GM12878 (cell line): Measurements from ENCODE around the gene CACNA2D3. TPM values are rescaled to one million over a fixed set of nuclear protein-coding genes. Genes with fewer than 3 reads are reported as not detected.

Source experiments
- ATAC-seq: fragments of 200-7000 bp; cut with Tn5 transposase; 3 replicates; pipeline ENCODE4 v1.9.1; 2020; ENCODE audit warnings: mild to moderate bottlenecking, moderate library complexity
- BruUV-seq: library from RNA; stranded (reverse); fragments of 400-500 nt; replicated peaks from 2 replicates; lab custom pipeline; 2021; lab: Mats Ljungman, UMichigan
- CTCF ChIA-PET: fragments of 300-600 bp; sonication (Branson Sonifier 250); formaldehyde crosslinking; extraction: SDS; loops from one replicate; lab custom pipeline; 2021; ENCODE audit warnings: inconsistent platforms; lab: Yijun Ruan, JAX
- POLR2A ChIA-PET: fragments of 350-600 bp; formaldehyde crosslinking; extraction: SDS; loops from one replicate; lab custom pipeline; 2021; ENCODE audit warnings: inconsistent platforms; lab: Charles Lee
- RAD21 ChIA-PET: fragments of 300-600 bp; sonication (Branson Sonifier 250); formaldehyde crosslinking; loops from one replicate; lab custom pipeline; 2023; ENCODE audit warnings: antibody characterized with exemption; ENCODE audit not compliant: unreplicated experiment; lab: Charles Lee
- SMC1A ChIA-PET: fragments of 300-600 bp; sonication (Branson Sonifier 250); formaldehyde crosslinking; loops from one replicate; lab custom pipeline; 2023; ENCODE audit not compliant: unreplicated experiment, uncharacterized antibody; lab: Charles Lee
- DNase-seq: peaks from one replicate; pipeline ENCODE4 v3.0.0-alpha.2; 2011; ENCODE audit warnings: low read depth, low spot score
- FAIRE-seq: peaks from 3 replicates; lab custom pipeline; 2011; peaks lifted over from hg19 to GRCh38; lab: Jason Lieb, UNC
- H2AFZ ChIP-seq: 2 replicates; pipeline ENCODE4 v1.6.0; 2011; ENCODE audit warnings: low read depth, low read length, control low read depth; ENCODE audit not compliant: control insufficient read depth
- H3K27ac ChIP-seq: 2 replicates; pipeline ENCODE4 v1.5.1; 2011; ENCODE audit warnings: control low read depth; ENCODE audit not compliant: control insufficient read depth, insufficient read depth
- H3K27me3 ChIP-seq, 2 experiments: replicated peaks in 1 of 2; 2 replicates each; pipeline versions ENCODE4 v1.6.0 to v1.6.1; 2011; ENCODE audit warnings: low read length in 1 of 2; ENCODE audit not compliant: control insufficient read depth in 2 of 2, insufficient read depth in 2 of 2
- H3K36me3 ChIP-seq, 2 experiments: 2 replicates each; pipeline ENCODE4 v1.5.1; 2011; ENCODE audit warnings: low read length in 1 of 2; ENCODE audit not compliant: control insufficient read depth in 2 of 2, insufficient read depth in 2 of 2
- H3K4me1 ChIP-seq: 2 replicates; pipeline ENCODE4 v1.6.1; 2011; ENCODE audit warnings: mild to moderate bottlenecking, low read length, moderate library complexity, mixed read lengths; ENCODE audit not compliant: control insufficient read depth, insufficient read depth
- H3K4me2 ChIP-seq: 2 replicates; pipeline ENCODE4 v1.6.0; 2011; ENCODE audit warnings: control low read depth; ENCODE audit not compliant: control insufficient read depth, insufficient read depth
- H3K4me3 ChIP-seq: fragments of 200-600 bp; sonication (generic); 2 replicates; pipeline ENCODE4 v1.5.1; 2016
- H3K79me2 ChIP-seq: 2 replicates; pipeline ENCODE4 v1.6.0; 2011; ENCODE audit warnings: low read length; ENCODE audit not compliant: control insufficient read depth, insufficient read depth
- H3K9ac ChIP-seq: 2 replicates; pipeline ENCODE4 v1.8.0; 2011; ENCODE audit warnings: low read length, control low read depth, mixed read lengths; ENCODE audit not compliant: control insufficient read depth, insufficient read depth
- H3K9me3 ChIP-seq: replicated peaks from 3 replicates; pipeline ENCODE4 v1.5.1; 2011; ENCODE audit warnings: mild to moderate bottlenecking, low read length; ENCODE audit not compliant: control insufficient read depth, insufficient read depth
- H4K20me1 ChIP-seq: 2 replicates; pipeline ENCODE4 v1.6.0; 2011; ENCODE audit not compliant: control insufficient read depth, insufficient read depth
- ATF7 ChIP-seq: fragments of 450-650 bp; IDR thresholded peaks from 2 replicates; pipeline ENCODE4 v1.6.1; 2016; ENCODE audit warnings: low read depth, mild to moderate bottlenecking
- CEBPB ChIP-seq, 2 experiments: fragments of 150-350 bp in 1 of 2; IDR thresholded peaks; 2 replicates each; pipeline ENCODE4 v1.6.1; 2012 to 2014; ENCODE audit warnings: low read depth in 2 of 2, low read length in 2 of 2, borderline replicate concordance in 1 of 2, inconsistent platforms in 1 of 2
- GATAD2B ChIP-seq: fragments of 450-650 bp; conservative IDR thresholded peaks from 2 replicates; pipeline ENCODE4 v1.6.1; 2017; ENCODE audit warnings: low read depth, mild to moderate bottlenecking, moderate library complexity
- HCFC1 ChIP-seq: fragments of 150-350 bp; IDR thresholded peaks from 2 replicates; pipeline ENCODE4 v1.6.1; 2014; ENCODE audit warnings: low read length
- HDAC6 ChIP-seq: fragments of 200-600 bp; sonication (generic); IDR thresholded peaks from one replicate; pipeline ENCODE4 v1.8.0; 2017; ENCODE audit warnings: antibody characterized with exemption; ENCODE audit not compliant: unreplicated experiment
- IKZF2 ChIP-seq, 2 experiments: fragments of 450-650 bp; IDR thresholded peaks; 2 replicates each; pipeline ENCODE4 v1.6.1; 2017; ENCODE audit warnings: mild to moderate bottlenecking in 2 of 2, moderate library complexity in 2 of 2
- NR2C1 ChIP-seq: fragments of 450-650 bp; IDR thresholded peaks from 2 replicates; pipeline ENCODE4 v1.6.1; 2017; ENCODE audit warnings: antibody characterized with exemption, mild to moderate bottlenecking, moderate library complexity
- PAX5 ChIP-seq: IDR thresholded peaks from 2 replicates; pipeline ENCODE4 v1.6.1; 2011; ENCODE audit warnings: low read depth, low read length, borderline replicate concordance
- PAX8 ChIP-seq: fragments of 450-650 bp; IDR thresholded peaks from 2 replicates; pipeline ENCODE4 v1.6.1; 2017; ENCODE audit warnings: mild to moderate bottlenecking, moderate library complexity
- SRF ChIP-seq, 2 experiments: IDR thresholded peaks; 2 replicates each; pipeline ENCODE4 v1.6.1; 2011; ENCODE audit warnings: low read depth in 2 of 2, low read length in 2 of 2, mild to moderate bottlenecking in 1 of 2, moderate library complexity in 1 of 2
- WRNIP1 ChIP-seq: IDR thresholded peaks from 2 replicates; pipeline ENCODE4 v1.6.1; 2011; ENCODE audit warnings: low read depth, low read length, improper control_type of control experiment, borderline replicate concordance
- YBX1 ChIP-seq: fragments of 450-650 bp; IDR thresholded peaks from 2 replicates; pipeline ENCODE4 v1.6.1; 2016; ENCODE audit warnings: antibody characterized with exemption
- ZNF217 ChIP-seq: fragments of 450-650 bp; IDR thresholded peaks from 2 replicates; pipeline ENCODE4 v1.6.1; 2017; ENCODE audit warnings: antibody characterized with exemption, mild to moderate bottlenecking
- WGBS: methylation state at CpG from one replicate; pipeline ENCODE4 v1.1.6; 2016; ENCODE audit warnings: low lambda C conversion rate; ENCODE audit not compliant: insufficient replicate concordance, insufficient coverage; ENCODE audit errors: missing lambda C conversion rate; 5-methylcytosine and 5-hydroxymethylcytosine counted together
- in situ Hi-C: fragments of 300-500 bp; cut with MboI; formaldehyde crosslinking; loops from 9 replicates; pipeline ENCODE4 v1.14.3; 2018; ENCODE audit warnings: mixed read lengths
- intact Hi-C: fragments of 100-400 bp; cut with micrococcal nuclease; formaldehyde crosslinking; loops from one replicate; pipeline ENCODE4 v1.14.2; 2022; ENCODE audit not compliant: unreplicated experiment
- polyA plus RNA-seq, 11 experiments: library from polyadenylated mRNA; depleted of rRNA in 4 of 11; unstranded in 6 of 11; stranded (reverse) in 5 of 11; fragments of >200 nt; fragmentation: Nextera tagmentation in 4 of 11; fragmentation: Illumina TruSeq in 1 of 11; extraction: Ambion mirVana in 4 of 11; extraction: Trizol in 1 of 11; gene quantifications; 1 replicate in 1 of 11; 2 replicates in 10 of 11; pipeline versions ENCODE4 v1.2.1 to v1.2.3, GENCODE V29; 2011 to 2016; ENCODE audit warnings: inconsistent platforms in 2 of 11, missing spikeins in 2 of 11, low read depth in 1 of 11
- total RNA-seq, 4 experiments: library from RNA; depleted of rRNA in 3 of 4; stranded (reverse); fragments of >200 nt in 3 of 4; fragmentation: Illumina TruSeq in 1 of 4; extraction: Trizol in 1 of 4; gene quantifications; 2 replicates each; pipeline versions ENCODE4 v1.2.1 to v1.2.3, GENCODE V29; 2013 to 2021
- TF ChIP-seq, protein P1 (sequence below): IDR thresholded peaks from 2 replicates; pipeline ENCODE4 v1.6.1; 2012; ENCODE audit warnings: improper control_type of control experiment, low read depth, low read length; ENCODE audit not compliant: insufficient replicate concordance
- TF ChIP-seq, protein P2 (sequence below): IDR thresholded peaks from 2 replicates; pipeline ENCODE4 v1.6.1; 2012; ENCODE audit warnings: low read depth, low read length, improper control_type of control experiment
- TF ChIP-seq, protein P3 (sequence below): fragments of 450-650 bp; conservative IDR thresholded peaks from 2 replicates; pipeline ENCODE4 v1.6.1; 2017; ENCODE audit warnings: mild to moderate bottlenecking, moderate library complexity

CACNA2D3 gene
- total and polyA plus RNA-seq, 10 of the 15 experiments (the other 5 are each of a cell fraction or from before 2014, with no cell fraction given): not detected

DNA sequence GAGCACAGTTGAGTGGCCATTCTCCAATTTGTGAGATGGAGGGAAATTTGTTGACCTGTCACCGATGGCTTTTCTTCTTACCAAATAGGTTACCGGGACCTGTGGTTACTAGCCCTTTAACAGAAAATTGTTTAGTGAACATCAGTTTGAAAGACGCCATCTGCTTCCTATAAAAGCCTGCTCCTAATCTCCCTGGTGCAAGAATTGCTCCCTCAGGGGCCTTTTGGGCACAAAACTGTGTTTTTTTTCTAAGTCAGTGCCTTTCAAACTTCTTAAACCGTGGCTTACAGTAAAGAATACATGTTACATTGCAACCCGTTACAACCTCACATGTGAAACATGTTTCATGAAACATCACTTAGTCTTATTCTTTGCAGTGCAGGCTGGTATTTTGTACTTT, 15.0 kb downstream of the CACNA2D3 start:
- ChIA-PET CTCF (interaction anchor here (1.3 kb wide), 1 partner anchor 199 kb away, joined by 3 read pairs; no protein-coding TSS in a partner anchor), SMC1A (no interaction called here), RAD21 (no interaction called here)
- Histone ChIP-seq H3K4me2 (no peak overlapping the region), H3K79me2 (no peaks in the 10 kb centered on the region), H3K27me3 (peaks cover 0 to 2% of the 10 kb centered on the region in 2 experiments; a peak in 1 of 4 replicates)
- 22% methylated on average over 5 of the region's 5 CpGs for WGBS
- TF ChIP-seq NR2C1 (no peak), ATF7 (no peak), HDAC6 (no peak), GATAD2B (no peak), WRNIP1 (no peak), PAX8 (no peak), CEBPB (IDR thresholded peaks at IDR 0.05; ENCODE audit: borderline replicate concordance in 1 of 2, low read depth in 2 of 2, low read length in 2 of 2) (no peak), SRF (IDR thresholded peaks at IDR 0.05; ENCODE audit: low read depth in 2 of 2, low read length in 2 of 2) (no peak), YBX1 (no peak), PAX5 (no peak), HCFC1 (no peak), ZNF217 (no peak), IKZF2 (IDR thresholded peaks at IDR 0.05) (no peak)
- TF ChIP-seq, protein P1, sequence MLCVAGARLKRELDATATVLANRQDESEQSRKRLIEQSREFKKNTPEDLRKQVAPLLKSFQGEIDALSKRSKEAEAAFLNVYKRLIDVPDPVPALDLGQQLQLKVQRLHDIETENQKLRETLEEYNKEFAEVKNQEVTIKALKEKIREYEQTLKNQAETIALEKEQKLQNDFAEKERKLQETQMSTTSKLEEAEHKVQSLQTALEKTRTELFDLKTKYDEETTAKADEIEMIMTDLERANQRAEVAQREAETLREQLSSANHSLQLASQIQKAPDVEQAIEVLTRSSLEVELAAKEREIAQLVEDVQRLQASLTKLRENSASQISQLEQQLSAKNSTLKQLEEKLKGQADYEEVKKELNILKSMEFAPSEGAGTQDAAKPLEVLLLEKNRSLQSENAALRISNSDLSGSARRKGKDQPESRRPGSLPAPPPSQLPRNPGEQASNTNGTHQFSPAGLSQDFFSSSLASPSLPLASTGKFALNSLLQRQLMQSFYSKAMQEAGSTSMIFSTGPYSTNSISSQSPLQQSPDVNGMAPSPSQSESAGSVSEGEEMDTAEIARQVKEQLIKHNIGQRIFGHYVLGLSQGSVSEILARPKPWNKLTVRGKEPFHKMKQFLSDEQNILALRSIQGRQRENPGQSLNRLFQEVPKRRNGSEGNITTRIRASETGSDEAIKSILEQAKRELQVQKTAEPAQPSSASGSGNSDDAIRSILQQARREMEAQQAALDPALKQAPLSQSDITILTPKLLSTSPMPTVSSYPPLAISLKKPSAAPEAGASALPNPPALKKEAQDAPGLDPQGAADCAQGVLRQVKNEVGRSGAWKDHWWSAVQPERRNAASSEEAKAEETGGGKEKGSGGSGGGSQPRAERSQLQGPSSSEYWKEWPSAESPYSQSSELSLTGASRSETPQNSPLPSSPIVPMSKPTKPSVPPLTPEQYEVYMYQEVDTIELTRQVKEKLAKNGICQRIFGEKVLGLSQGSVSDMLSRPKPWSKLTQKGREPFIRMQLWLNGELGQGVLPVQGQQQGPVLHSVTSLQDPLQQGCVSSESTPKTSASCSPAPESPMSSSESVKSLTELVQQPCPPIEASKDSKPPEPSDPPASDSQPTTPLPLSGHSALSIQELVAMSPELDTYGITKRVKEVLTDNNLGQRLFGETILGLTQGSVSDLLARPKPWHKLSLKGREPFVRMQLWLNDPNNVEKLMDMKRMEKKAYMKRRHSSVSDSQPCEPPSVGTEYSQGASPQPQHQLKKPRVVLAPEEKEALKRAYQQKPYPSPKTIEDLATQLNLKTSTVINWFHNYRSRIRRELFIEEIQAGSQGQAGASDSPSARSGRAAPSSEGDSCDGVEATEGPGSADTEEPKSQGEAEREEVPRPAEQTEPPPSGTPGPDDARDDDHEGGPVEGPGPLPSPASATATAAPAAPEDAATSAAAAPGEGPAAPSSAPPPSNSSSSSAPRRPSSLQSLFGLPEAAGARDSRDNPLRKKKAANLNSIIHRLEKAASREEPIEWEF: no peak
- TF ChIP-seq, protein P2, sequence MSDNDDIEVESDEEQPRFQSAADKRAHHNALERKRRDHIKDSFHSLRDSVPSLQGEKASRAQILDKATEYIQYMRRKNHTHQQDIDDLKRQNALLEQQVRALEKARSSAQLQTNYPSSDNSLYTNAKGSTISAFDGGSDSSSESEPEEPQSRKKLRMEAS: no peak
- TF ChIP-seq, protein P3, sequence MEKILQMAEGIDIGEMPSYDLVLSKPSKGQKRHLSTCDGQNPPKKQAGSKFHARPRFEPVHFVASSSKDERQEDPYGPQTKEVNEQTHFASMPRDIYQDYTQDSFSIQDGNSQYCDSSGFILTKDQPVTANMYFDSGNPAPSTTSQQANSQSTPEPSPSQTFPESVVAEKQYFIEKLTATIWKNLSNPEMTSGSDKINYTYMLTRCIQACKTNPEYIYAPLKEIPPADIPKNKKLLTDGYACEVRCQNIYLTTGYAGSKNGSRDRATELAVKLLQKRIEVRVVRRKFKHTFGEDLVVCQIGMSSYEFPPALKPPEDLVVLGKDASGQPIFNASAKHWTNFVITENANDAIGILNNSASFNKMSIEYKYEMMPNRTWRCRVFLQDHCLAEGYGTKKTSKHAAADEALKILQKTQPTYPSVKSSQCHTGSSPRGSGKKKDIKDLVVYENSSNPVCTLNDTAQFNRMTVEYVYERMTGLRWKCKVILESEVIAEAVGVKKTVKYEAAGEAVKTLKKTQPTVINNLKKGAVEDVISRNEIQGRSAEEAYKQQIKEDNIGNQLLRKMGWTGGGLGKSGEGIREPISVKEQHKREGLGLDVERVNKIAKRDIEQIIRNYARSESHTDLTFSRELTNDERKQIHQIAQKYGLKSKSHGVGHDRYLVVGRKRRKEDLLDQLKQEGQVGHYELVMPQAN: no peak
- TF ChIP-seq, all 136 proteins: peak for 0
- FAIRE-seq (no peak), ATAC-seq (no peak), DNase-seq (no peak)
- POLR2A ChIA-PET: no interaction called here
- Histone ChIP-seq H3K27ac (no peak overlapping the region), H4K20me1 (no peaks in the 10 kb centered on the region), H3K9ac (no peak overlapping the region), H3K4me1 (no peaks in the 10 kb centered on the region), H2AFZ (no peak overlapping the region), H3K36me3 (no peaks in the 10 kb centered on the region), H3K4me3 (no peak overlapping the region), H3K9me3 (no peaks in the 10 kb centered on the region)
- intact Hi-C loops: no loop called here
- in situ Hi-C loops: no loop called here
- BruUV-seq: no TSS peak
